ENCODE results near the gene SH3PXD2B.

Gene SH3PXD2B

DNA sequence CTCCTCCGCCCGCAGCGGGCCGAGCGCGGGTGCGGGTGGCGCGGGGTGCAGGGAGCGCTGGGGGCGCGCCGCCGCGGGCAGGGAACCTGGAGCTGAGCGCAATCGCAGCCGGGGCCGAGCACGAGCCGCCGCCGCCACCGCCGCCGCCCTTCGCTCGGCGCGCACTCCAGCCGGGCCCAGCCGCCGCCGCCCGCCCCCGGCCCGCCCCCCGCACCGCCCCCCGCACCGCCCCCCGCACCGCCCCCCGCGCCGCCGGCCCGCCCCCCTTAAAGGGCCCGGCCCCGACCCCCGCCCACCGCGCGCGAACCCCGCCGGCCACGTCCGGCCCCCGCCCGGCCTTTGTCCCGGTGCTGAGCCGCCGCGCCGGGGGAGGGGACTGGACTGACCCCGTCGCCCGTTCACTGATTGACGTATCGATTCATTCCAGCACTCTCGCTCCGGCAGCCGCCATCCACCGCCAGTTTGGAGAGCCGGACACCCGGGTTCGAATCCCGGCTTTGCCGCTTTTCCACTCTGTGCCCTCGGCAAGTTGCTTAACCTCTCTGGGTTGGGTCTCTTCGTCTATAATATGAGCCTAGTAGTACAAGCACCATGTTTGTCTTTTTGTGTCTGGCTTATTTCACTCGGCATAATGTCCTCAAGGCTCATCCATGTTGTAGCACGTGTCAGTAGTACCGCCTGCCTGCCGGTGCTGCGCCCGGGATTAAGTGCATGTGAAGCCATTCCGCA is at the start of gene SH3PXD2B:
Gene SH3PXD2B (minus strand): TSS at position 168 of the 729 bp plus-strand sequence. CDS start 173 bp downstream, outside the sequence.
- DNase-seq: peak; percentile 59

DNA sequence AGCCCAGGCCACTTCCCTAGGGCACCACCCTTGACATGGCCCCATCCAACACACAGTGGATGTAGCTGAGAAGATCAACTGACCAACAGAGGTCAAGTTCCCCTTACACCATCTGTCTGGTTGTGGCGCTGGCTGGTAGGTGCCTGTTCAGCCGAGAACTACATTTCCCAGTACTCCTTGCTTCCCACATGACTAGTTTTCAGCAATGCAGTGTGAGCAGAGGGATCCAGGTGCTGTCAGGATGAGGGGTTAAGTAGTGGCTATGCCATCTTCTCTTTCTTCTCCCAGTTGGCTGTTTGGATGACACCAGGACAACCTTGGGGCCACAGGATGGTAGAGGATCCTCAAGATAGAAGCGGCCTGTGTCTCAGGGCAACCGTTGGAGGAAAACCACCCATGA is 48.6 kb upstream of the SH3PXD2B start:
- no peak for DNase-seq

DNA sequence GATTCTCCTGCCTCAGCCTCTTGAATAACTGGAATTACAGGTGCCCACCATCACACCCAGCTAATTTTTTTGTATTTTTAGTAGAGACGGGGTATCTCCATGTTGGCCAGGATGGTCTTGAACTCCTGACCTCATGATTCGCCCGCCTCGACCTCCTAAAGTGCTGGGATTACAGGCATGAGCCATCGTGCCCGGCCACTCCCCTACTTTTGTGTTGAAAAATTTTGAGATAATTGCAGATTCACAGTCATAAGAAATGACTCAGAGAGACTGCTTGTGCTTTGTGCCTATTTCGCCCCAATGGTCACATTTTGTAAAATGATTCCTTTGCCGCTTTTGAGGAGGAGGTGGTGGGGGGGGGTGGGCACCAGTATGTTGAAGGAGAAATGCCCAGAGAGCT is 48.1 kb upstream of the SH3PXD2B start:
- DNase-seq: no peak

DNA sequence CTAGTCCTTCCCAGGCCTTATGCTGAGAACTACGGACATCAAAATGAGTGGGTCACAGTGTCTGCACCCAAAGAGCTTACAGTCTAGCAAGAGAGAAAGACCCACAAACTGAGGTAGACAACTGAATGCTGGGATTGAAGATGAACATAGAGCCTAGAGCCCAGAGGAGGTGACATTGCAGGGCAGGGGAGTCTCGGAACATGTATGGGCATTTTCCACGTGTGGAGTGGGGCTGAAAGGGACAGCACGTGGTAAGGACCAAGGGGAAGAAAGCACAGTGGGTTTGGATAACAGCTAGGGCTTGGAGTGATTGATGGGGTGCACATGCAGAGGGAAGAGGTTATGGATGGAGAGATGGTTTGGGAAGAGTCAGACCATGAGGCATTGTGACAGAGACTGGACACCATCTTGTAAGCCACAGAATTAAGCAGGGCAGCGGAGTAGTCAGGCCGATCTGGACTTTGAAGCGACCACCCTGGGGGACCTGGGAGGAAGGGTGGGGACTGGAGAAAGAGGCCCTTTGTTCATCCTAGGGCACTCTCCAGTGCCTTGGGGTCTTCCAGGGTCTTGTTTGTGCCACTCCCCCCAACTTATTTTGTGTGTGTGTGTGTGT is 47.5 kb upstream of the SH3PXD2B start:
- DNase-seq: no peak

DNA sequence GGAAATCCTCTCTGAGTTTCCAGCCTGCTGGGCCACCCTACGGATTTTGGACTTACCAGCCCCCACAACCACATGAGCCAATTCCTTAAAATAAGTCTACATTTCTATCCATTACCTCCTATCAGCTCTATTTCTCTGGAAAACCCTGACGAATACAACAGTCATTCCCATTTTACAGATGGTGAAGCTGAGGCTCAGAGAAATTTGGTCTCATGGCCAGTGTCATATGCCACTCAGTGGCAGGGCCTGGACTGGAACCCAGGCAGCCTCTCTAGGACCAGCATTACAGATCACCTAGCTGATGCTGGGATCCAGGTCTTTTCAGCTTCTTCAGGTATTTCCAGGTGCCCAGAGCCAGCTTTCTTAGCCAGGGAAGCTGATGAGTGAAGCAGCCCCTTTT is 45.0 kb upstream of the SH3PXD2B start:
- DNase-seq: no peak

DNA sequence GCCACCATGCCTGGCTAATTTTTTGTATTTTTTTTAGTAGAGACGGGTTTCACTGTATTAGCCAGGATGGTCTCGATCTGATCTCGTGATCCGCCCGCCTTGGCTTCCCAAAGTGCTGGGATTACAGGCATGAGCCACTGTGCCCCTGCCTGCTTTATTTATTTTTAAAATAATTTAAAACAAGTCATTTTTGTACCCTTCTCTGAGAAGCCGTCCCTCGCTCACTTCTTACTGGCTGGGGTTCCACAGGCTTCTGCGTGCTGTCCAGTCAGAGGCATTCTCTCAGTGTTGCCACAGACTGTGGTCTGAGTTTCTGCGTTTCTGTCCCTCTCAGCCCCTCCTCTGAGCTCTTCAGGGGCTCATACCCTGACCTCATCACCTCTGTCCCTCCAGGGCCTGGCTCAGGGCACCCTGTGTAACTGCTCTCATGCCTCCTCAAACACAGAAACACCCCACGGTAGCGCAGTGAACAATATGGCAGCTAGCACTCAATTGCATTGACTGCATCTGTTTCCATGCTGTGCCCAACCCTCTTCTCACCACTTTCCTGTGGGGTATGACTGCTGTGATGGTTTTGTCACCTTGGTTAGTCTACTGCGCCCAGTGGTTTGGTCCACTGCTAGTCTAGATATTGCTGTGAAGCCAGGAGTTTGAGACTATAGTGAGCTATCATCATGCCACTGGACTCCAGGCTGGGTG is 44.3 kb upstream of the SH3PXD2B start:
- DNase-seq: no peak

DNA sequence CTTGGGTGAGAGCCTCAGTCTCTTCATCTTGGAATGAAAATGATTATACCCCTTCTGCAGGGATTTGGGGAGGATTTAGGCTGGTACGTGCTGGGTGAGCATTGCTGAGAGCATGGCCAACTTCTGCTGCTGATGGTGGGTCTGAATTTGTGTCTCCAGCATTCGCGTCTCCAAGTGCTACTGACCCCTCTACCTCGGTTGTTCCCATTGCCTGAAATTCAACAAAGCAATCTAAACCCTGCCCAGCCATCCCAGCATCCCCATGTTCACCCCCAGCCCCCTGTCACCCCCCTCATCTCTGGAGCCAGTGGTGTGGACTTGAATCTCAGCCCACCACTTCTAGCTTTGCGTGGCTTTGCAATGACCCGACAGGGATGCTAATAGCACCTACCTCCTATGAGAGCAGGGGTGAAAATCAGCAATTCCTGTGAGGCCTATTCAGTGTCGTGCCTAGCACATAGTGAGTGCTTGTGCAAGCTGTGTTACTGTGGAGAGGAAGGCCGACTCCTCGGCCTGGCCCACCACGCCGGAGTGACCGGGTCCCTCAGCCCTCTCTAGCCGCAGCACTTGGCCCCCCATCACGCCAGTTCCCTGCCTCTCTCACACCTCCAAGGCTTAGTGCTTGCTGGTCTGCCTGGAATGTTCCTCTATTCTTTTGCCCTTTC is 43.4 kb upstream of the SH3PXD2B start:
- DNase-seq: no peak

DNA sequence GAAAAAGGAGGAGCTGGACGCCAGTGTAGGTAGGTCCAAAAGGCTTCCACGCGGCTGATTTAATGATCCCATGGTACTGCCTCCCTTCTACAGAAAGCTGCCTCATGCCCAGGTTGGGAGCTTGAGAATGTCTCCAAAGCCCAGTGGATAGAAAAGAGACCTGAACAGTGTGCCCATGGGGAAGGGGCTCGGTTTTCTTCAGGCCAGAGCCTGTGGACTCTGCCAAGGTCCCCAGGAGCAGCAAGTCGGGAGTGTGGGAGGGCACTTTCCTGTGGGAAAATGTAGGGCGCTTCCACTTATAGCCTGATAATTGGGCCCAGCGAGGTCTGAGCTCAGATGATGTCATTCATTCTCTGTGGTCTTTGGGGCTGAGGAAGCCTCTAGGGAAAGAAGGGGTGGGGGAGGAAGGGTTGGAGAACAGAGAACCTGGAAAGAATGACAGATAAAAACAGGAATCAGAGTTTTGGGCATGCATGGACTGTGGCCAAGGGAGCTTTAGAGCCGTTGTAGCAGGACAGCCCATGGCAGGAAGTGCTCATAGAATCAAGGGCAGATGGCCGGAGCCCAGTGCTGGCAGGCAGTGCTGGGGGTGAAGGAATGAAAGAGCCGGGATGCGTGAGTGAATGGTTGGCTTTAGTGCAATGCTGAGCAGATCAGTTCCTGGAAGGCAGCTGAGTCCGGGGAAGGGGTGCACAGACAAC is 42.5 kb upstream of the SH3PXD2B start:
- no peak for DNase-seq

DNA sequence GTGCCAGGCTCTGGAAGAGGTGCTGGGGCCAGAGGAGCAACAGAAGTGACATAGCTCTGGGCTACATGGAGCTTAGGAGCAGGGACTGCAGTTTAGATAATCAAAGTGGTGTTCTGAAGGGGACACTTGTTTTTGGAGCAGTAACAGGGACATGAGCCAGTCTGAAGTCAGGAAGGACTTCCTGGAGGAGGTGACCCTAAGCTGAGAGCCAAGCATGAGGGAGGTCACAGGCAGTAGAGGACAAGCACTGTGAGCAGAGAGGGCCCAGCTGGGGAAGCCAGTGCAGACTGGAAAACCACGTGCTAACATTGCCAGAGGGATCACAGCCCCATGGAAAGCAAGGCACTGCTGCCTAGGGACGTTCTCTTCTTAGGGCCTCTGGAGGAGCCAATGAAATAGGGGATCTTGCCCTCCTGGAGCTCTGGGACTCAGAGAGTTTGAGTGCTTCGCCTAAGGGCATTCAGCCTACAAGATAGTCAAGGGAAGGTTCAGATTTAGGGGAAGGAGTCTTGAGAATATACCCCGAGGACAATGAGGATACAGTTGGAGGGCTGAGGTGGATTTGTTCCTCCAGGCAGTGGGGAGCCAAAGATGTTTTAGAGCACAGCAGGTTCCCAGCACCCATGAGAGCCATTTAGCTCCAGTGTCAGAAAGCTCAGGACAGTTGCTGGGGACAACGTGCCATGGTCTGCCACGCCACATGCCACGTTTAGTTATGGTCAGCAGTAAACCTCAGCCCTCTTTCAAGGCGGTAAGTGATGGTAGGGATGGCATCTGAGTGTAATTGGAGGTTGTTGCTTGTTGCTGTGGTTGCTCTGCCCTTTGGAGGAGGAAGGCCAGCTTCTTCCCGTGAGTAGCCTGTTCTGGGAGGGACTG is 40.5 kb upstream of the SH3PXD2B start:
- no peak for DNase-seq

DNA sequence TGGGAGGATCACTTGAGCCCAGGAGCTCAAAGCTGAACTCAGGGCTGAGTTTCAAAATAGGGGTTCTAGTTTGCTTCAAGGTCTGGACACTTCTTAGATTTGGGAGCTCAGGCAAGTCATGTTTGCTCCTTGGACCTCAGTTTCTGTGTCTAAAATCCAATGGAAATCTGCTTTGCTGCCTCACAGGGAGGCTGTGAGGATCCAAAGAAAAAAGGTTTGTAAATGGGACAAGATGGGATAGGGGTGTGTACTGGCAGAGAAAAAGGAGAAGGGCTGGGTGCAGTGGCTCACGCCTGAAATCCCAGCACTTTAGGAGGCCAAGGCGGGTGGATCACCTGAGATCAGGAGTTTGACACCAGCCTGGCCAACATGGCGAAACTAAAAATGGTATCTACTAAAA is 39.6 kb upstream of the SH3PXD2B start:
- DNase-seq: no peak

DNA sequence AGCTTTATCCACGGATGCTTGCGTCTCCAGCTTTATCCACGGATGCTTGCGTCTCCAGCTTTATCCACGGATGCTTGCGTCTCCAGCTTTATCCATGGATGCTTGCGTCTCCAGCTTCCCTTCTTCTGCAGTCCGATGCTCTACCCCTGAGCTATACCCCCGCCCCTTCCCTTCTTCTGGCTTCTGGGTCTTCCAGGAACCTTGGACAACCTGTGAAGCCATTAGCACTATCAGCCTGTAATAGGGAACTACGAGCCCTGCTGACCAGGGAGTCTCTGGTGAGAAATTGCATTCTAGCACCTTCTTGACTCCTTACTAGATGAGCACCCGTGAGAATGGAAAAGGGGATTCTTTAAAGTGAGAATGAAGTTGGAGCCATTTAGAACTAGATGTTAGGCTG is 39.1 kb upstream of the SH3PXD2B start:
- no peak for DNase-seq

DNA sequence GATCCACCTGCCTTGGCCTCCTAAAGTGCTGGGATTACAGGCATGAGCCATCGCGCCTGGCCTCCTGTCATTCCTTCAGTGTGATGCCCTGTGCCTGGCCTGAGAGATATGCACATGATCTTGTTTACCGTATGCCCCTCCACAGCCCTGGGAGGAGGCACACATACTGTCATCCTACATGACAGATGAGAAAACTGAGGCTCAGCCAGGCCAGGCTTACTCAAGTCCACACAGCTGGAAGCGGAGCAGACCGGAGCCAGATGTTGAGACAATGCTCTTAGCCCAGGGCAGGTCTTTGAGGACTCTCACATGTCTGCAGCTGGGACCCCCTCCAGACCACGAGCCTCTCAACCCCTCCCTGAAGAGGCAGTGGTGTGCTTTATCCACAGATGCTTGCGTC is 38.7 kb upstream of the SH3PXD2B start:
- no peak for DNase-seq

DNA sequence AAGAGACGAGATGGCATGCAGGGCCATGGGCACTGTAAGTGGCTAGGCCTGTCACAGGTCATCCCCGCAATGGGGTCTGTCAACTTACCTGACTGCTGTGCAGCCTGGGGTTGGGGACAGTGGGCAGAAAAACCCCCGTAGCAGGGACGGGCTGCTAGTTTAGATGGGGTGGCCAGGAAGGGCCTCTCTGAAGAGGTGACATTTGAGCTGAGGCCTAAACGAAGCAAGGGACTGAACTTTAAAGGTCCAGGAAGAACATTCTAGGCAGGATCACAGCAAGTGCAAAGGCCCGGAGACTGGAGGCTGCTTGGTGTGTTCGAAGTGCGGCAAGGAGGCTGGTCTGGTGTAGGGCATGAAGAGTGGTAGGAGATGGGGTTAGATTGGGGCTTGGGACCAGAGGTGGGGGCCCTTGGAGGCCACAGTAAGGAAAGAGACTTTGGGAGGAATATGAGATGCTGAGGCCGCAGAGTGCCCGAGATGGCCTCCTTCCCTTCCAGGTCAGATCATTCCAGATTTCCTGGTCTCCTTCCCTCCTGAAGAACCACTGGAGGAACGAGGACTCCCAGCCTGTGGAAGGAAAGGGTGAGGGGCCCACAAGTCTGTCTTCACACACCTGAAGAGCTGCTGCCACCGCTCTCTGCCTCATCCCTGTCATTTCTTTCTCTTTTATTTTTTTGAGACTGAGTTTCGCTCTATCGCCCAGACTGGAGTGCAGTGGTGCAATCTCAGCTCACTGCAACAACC is 37.9 kb upstream of the SH3PXD2B start:
- DNase-seq: no peak

DNA sequence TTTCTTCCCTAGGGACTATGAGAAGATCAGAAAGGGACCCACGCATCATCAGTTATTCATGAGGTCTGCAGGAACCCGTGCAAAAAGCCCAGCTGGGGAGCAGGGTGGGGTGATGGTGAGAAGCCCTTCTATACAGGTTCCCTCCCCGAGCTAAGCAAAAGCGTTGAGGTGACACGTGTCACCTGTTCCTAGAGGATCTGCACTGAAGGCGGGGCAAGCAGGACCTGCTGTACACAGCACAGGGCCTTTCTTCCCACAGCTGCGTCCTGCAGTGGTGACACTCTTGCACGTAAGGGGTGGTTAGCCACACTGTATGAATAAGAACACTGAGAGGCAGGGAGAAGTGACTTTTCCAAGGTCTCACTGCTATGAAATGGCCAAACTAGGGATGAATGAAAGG is 37.2 kb upstream of the SH3PXD2B start:
- DNase-seq: no peak

DNA sequence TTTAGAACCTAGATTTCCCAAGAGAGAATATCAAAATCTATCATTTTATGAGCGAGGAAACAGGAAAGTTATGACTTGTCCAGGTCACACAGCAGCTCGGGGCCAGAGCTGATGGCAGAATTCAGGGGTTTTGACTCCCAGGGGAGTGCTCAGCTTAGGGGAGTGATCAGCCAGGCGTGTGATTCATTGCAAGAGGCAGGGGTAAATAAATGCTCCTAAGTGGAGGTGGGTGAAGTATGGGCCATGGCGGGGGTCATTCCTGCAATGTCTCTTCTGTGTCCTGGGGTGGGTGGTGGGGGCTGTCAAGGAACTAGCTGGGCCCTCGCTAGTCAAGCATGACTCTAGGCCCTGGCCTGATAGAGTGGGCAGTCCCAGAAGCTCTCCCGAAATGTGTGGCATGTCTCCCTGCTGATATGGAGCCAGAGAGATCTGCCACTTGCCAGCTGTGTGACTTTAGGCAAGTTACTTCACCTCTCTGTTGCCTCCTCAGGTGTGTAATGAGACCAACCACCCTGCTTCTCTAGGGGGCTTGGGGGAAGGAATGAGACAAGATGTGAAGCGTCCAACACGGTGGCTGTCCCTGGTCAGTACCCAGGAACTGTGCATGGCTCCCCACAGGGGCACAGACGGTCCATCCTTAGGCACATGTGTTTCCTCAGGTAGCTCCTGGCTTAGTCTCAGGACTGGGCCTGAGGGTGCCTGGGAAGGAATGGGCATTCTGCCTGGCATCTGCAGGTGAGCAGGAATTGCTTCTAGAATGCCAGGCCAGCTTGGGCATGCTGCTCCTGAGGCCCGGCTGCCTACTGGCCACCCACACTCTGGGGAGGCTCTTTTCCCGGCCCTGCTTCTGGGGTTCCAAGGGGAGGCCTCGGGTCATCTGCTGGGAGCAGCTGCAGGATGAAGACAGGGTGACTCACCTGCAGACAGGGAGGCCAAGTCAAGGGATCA is 36.5 kb upstream of the SH3PXD2B start:
- no peak for DNase-seq

DNA sequence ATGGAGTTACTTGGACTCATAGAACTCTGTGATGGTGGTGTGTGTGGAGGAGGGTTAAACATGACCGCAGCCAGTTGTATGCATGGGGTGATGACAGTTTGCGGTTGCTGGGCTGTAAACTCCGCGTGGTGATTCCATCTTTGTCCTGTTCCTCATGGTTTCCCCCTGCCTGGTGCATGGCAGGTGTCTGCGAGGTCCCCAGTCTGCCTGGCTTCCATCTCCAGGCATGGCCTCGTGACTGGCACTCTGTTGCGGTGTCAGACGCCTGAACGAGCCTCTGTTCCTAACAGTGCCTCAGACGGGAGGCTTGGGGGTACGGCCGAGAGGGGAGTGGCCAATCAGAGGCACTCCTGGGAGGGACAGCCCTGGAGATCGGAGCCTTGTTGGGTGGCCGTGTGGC is 33.9 kb upstream of the SH3PXD2B start:
- DNase-seq: no peak

DNA sequence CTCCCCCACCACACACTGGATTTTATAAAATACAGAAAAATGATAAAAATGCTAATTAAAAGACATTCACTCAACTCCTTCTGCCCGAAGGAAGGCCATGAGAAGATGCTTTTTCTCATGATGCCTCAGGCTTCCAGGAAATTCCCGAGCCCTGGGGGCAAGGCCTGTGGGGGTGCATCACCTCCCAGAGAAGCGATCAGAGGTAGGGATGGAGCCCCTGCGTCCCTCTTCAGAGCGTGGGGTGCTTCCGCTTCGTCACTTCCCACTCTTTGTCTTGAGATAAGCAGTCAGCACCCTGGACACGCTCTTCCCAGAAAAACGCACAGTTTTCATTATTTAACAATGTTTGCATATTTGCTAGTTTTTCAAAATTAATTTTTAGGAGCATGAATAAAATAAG is 33.3 kb upstream of the SH3PXD2B start:
- DNase-seq: no peak

DNA sequence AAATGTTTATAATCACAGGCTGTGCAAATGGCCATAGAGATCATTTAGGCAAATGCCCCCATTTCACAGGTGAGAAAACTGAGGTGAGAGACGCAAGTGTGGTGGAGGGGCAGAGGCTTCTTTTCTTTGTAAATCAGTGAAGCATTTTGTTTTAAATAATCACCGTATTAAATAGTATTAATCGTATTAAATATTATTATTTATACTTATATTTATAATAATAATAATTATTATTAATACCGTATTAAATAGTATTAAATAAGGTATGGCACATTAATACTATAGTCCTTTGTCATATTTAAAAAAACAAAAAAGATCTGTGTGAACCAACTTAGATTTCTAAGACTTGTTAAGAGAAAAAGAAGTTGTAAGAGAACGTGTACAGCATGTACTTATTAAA is 32.6 kb upstream of the SH3PXD2B start:
- DNase-seq: no peak

DNA sequence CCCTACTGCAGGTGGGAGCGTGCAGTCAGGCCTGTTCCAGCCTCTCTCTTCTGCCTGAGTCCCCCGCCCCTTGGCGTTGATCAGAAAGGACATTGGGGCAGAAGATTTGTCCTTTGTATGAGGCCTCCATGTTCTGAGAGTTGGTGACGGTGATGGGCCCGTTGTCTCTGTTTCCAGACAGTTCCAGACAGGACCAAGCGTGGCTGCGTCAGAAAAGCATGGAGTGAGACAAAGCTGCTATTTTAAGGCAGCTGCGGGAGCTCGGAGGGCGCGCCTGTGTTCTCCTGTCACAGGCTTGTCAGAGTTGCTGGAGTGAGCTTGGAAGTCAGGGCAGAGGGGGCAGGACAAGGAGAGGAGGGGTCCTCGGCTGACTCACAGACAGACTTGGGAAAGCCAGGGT is 32.1 kb upstream of the SH3PXD2B start:
- DNase-seq: no peak
